Lung microvascular endothelial cell (primary cell): Measurements from ENCODE around the gene EAF1. TPM values are rescaled to one million over a fixed set of nuclear protein-coding genes. Genes with fewer than 3 reads are reported as not detected.
"Not testable (repeated sequence)": the region's sequence is repeated elsewhere in the genome, so short reads cannot be mapped to it uniquely, and the experiment has no call there.

Experiments used
- DNase-seq, 2 donors: peaks; one replicate each; pipeline versions ENCODE4 v3.0.0 to v3.0.0-alpha.2; 2010; ENCODE audit warnings: low read depth in 2 of 2
- total RNA-seq: library from RNA; depleted of rRNA; stranded (reverse); fragments of >200 nt; gene quantifications from 2 replicates; pipeline ENCODE4 v1.2.1, GENCODE V29; 2014

The EAF1 gene
- total RNA-seq, 1 donor from 2014 or later, result 15.1 TPM

DNA sequence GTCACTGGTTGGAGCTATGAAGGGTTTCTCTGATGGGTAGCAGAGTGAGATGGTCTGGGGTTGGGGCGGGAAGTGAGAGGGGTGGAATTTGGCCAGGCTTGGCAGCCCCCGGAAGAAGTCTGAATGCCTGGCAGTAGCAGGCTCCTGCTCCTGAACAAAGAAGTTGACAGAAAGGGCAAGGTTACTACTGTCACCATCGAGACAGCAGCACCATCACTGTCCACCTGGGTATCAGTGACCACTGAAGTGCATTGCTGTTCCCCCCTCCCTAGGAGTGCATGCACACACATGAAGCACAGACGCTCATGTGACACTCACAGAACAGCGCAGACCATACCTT is 51.2 kb downstream of the EAF1 start:
- no peak for DNase-seq

DNA sequence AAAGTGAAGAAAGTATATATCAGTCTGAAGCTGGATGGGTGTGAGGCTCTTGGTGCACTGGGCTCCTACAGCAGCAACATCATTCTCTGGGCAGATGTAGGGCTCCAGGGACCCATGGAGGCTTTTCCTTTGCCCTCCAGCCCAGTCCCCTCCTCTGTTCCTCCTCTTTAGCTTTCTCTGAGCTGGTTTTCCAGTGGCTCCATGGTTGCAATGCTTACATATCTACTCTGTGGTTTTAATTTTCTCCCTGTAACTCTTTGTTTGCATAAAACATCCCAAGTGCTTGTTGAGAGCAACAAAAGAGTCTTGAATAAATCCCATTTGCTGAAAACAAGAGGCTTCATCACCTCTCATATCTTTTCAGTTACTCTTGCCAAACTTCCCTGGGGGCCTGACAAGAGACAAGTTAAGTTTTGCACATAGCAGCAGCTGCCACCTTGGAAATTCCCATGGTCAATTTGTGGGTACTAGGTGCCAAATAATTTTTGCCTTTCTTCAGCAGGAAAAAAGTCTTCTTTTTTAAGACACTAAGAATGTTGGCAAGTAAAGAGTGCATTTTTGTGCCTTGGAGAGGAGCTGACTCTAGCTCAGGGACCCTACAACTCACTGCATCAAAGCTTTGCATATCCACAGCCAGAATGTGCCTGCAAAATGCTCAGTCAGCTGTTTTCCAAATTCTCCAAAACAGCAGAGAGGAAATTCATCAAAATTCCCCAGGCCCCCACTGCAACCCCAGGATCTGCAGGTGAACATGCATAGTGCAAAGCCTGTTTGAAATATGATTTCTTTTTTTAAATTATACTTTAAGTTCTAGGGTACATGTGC is 52.2 kb downstream of the EAF1 start:
- DNase-seq, result no peak

DNA sequence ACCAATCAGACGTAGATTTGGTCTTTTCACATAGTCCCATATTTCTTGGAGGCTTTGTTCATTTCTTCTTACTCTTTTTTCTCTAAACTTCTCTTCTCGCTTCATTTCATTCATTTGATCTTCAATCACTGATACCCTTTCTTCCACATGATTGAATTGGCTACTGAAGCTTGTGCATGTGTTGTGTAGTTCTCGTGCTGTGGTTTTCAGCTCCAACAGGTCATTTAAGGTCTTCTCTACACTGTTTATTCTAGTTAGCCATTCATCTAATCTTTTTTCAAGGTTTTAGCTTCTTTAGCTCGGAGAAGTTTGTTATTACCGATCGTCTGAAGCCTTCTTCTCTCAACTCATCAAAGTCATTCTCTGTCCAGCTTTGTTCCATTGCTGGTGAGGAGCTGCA is 57.2 kb downstream of the EAF1 start:
- not testable (repeated sequence) for DNase-seq

DNA sequence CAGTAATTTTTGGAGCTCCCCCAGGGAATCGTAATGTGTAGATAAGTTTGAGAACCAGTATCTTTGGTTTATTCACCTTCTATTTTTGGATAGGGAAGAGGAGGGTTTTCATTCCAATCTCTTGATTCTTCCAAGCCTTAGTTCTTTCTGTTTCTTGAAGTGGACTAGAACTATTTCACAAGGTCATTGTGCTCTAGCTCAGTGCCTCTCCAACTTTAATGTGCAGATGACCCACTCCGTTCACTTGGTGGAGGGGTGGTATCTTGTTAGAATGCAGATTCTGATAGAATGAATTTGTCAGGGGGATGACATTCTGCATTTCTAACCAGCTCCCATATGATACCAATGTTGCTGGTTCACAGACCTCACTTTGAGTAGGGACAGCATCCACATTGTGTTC is 58.6 kb downstream of the EAF1 start:
- DNase-seq, result no peak

DNA sequence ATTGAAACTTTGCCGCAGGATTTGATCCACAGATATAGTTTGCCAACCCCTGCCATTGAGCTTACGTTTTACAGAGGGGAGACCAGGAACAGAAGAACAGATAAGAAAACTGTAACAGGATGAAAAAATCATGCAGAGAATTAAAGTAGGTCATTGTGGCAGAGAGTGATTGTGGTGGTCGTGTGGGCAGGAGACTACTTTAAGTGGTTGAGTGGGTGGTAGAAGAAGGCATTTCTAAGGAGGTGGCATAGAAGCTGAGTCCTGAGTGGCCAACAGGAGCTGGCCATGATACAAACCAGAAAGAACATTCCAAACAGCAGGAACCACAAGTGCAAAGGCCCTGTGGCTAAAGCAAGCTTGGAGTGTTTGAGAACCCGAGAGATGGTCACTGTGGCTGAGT is 59.6 kb downstream of the EAF1 start:
- DNase-seq, result no peak

DNA sequence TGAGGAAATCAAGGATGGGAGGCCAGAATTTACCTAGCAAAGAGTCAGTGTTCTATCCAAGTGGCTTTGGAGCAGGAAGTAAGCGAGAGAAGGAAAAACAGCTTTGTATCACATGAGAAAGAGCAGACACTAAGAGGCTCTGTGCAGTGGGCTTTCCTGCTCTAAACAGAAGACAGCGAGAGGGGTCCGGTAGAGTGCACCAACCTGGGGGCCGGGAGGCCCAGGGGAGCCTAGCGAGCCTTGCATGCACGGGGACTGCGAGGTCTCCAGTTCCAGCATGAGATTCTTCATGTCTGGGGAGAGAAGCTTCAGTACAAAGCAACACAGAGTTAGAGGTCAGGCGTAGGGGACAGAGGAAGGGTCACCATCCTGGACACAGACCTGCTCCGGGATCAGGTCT is 60.6 kb downstream of the EAF1 start:
- no peak for DNase-seq

DNA sequence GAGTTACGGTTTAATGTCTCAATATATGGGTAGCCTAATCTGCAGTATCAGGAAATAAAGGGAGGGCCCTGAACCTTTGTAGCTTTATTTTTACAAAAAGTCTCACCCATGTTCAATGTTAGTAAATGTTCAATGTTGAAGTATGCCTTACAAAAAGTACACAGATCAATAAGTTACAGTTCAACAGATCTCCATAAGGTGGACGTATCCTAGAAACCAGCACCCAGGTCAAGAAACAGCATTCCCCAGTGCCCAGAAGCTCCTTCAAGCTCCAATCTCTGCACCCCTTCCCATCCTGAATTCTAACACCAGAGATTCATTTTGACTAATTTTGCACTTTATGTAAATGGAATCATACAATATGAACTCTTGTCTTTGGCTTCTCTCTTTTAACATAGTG is 62.8 kb downstream of the EAF1 start:
- DNase-seq, result no peak

DNA sequence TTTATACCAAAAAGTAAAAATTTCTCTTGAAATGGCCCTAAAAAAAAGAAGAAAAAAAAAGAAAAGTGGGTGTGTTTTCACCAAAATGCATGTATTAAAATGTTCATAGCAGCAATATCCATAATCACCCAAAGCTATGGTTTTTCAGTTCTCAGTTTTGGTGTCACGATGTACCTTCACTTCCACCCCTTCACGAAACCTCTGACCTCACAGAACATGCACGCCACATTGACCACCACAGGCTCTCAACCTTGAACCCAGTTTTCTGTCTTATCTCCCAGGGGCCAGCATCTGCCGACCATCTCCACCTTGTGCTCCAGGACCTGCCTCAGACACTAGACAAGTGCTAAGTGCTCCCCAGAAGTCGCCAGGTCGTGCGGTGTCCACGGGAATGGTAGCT is 63.7 kb downstream of the EAF1 start:
- no peak for DNase-seq

Other genes with a start within 250 kb of the EAF1 start
- 16.3 and 27.0 TPM in 2 replicates for gene CAPN7, start 221.4 kb upstream of the EAF1 start, total RNA-seq
- 42.3 and 43.4 TPM in 2 replicates for gene SH3BP5, start 95.0 kb upstream of the EAF1 start, total RNA-seq
- 17.4 and 20.6 TPM in 2 replicates for gene METTL6, start 54 bp upstream of the EAF1 start, total RNA-seq
- gene COLQ, start 94.1 kb downstream of the EAF1 start, total RNA-seq, result 0.40 and 0.44 TPM in 2 replicates
- gene HACL1, start 174.0 kb downstream of the EAF1 start, total RNA-seq, result 24.8 and 26.2 TPM in 2 replicates
- 29.9 and 41.1 TPM in 2 replicates for gene BTD, start 174.1 kb downstream of the EAF1 start, total RNA-seq